SHP77 treated with DMSO at 0.1 percent for 48 hours (cell line): ENCODE measurements around the gene KRT3.

Experiments used
- DNase-seq: peaks from one replicate; lab custom pipeline; 2025; lab: John Stamatoyannopoulos, UW

Gene KRT3

DNA sequence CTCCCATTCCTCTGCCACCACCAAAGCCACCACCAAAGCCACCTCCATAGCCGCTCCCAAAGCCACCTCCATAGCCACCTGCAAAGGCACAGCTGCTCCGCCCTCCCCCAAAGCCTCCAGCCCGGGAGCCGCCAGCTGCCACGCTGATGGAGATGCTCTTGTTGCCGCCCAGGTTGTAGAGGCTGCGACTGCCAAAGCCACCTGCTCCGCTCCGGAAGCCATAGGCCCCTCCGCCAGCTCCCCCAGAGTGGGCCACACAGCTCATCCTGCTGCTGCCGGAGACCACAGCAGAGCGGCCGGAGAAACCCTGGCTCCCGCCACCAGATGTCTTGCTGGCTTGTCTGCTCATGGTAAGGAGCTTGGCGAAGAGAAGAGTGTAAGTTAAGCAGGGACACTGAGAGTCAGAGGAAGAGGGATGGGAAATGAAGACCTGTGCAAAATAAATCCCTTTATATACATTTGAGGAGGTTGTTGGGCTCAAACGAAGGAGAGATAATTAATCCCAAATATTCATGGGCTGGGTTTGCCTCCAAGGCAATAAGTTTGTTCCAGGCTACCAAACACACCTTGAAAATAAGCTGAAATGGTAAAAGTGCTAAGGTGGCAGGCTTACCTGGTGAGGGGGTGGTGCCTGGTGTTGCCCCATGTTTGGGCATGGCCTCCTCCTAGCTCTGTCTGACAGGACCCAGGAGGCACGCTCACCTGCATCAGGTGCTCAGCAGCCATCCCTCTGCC is at the start of gene KRT3:
Gene KRT3 (minus strand): TSS at position 424 of the 735 bp plus-strand sequence. CDS start 75 bp downstream, at position 349.
- peak; percentile 4 for DNase-seq

DNA sequence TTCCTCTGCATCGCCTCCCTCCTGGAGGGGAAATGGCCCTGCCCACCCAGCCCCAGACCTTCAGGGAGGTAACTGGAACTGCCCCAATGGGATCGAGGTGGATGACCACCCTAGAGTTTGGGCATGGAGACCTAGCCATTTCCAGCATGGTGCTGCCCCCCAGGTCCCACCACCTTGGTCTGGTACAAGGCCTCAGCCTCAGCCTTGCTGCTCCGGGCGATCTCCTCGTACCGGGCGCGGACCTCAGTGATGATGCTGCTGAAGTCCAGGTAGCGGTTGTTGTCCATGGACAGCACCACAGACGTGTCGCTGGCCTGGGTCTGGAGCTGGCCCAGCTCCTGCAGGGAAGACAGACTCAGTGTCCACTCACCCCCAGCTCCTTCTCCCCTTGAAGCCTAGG is 48.5 kb upstream of the KRT3 start:
- DNase-seq: no peak

DNA sequence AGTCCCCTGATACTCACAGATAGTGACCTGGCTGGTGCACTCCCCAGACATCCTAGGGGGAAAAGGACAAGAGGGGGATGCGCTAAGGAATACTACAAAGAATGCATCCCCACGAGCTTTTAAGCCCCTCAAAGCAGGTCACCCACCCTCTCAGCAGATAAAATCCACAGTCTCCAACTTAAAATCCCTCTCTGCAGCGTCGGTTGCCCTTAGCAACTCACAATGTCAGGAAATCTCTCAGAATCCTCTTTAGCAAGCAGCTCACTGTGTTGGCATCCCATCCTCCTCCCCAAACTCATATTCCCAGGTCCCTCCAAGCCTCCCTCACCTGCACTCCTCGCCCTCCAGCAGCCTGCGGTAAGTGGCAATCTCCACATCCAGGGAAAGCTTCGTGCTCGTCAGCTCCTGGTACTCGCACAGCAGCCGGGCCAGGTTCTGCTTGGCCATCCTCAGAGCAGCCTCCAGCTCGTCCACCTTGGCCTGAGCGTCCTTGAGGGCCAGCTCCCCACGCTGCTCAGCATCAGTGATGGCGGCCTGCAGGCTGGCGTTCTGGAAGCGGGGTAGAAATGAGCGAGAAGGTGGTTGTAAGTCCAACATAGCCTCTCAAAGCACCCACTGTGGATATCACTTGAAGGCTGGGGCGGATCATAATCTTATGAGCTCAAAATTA is 43.7 kb upstream of the KRT3 start:
- DNase-seq: no peak

DNA sequence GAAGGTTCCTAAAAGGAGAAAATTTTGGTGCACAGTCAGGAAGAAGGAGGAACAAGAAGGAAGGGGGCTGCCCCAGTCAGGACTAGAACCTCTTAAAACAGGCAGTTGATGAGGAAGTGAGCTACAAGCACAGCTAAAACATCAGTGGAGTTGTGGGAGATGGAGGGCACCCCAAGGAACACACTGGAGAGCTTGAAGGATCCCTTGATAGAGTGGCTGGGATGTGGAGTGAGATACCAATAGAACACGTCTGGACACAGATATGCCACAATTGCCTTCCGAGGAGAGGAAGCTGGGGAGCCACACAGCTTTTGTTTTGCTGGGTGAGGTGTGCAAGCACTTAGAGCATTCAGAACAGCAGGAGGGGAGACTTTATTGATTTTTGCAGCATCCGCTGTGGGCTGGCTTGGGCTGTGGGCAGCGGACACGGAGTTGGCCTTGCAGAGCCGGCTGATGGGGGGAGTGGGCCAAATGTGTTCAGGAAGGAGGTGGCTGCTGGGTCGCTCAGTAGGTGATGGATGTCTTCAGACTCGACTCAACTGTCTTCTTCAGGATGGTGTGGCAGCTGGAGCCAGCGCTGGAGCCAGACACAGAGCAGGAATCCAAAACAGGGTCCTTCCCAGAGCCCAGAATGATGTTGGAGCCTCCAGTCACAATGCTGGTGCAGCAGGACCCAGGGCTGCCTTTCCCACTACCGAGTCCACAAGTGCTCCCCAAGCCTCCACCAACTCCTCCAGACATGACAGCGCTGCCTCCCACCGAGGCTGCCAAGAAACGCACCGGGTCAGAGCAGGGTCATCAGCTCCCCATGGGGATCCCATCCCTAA is 42.9 kb upstream of the KRT3 start:
- no peak for DNase-seq

DNA sequence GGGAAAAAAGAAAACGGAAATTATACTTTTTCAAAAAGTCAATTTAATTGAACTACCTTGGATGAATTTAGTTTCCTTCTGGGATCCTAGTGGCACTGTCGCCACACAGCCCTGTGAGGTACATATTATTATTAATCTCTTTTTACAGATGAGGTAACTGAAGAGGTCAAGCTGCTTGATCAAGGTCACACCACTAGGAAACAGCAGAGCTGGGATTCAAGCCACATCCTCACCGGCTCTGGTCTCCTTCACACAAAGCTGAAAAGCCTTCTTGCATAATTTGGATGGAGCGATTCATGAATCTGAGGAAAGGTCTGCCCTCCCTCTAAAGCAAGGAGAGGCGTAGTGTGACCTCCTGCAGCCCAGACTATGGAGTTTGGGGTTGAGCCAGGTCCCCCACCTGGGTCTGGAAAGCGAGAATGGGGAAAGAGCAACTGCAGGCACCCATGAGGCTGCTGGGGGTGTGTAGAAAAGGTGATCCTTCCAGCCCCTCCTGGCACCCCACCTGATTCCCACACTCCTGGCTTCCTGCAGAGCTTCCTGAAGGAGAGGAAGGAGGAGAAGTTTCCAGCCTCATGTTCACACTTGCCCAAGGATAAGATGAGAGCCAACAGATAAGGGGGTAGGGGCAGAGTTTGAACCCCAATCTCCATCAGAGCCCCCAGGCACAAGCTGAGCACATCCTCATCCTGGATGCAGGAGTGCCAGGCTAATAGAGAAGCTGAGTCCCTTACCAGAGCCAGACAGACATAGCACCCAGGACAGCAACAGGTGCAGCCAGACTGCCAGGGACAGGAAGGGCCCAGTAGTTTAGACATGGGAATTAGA is 42.1 kb upstream of the KRT3 start:
- DNase-seq: no peak

DNA sequence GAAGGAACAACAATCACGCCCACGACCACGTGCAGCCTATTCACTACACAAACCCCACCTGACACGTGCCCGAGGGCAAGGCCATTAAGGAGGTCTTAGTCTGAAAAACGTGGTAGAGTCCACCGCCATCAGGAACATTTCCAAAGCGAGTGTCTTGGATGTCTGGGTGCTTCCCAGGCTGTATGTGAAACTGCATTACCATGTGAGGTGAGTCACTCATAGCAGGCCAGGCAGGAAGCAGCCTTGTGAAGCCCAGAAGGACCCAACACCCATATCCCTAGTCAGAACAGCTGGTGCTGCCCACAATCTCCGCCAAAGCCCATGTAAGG is 41.5 kb upstream of the KRT3 start:
- no peak for DNase-seq

DNA sequence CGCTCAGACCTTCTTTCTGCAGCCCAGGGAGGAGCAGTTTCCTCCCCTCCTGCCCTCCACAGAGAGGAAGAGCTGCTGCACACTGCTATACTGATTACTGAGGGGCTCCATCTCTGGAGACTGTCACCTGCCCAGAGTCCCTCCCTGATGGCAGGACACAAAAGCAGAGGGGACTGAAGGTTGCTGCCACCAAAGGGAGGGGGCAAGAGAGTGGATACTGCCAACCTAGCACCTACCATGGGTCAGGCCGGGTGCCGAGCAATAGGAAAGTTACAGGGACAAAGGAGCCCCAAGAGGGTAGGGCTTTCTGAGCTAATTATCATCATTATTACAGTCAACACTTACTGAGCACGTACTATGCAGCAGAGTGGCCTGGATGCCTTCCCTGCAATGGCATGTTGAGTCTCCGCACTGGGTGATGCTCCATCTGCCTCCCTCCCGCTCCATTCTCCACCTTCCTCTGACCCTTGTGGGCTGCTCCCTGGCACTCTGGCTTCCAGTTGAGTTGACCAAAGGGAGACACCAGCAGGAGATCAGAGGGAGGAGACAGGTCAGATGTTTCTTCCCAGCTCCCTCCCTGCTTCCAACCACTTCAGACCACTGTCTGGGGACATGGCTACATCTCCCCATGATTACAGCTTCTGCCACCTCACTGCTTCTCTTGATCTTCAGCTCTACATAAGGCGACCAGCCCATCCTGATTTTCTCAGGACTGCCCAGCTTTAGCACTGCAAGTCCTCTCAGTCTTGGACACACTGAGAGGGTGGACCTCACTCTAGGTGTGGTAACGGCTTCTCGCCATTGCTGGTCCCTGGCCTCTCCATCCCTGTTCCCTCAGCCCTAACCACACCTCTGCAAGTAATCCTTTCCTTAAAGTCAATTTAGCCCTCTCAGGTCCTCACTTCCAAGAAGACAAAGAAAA is 40.8 kb upstream of the KRT3 start:
- DNase-seq: no peak

DNA sequence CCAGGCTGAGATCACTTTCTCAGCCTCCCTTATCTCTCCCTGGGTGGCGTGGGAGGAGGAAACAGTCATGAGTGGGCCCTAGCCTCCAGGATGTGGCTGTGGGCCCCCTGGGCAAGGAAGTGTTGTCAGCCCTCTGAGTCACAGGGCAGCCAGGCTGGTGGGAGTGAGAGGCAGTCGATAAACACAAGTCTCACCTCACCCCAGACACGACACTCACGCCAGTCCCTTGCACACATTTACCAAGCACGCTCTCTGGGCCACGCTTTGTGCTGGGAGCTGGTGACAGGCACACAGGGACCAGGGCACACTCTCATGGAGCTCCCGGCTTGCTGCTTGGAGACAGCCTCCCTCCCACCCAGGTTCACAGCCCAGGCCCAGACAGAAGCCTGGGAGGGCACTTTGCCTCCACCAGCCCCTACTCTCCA is 40.1 kb upstream of the KRT3 start:
- no peak for DNase-seq

DNA sequence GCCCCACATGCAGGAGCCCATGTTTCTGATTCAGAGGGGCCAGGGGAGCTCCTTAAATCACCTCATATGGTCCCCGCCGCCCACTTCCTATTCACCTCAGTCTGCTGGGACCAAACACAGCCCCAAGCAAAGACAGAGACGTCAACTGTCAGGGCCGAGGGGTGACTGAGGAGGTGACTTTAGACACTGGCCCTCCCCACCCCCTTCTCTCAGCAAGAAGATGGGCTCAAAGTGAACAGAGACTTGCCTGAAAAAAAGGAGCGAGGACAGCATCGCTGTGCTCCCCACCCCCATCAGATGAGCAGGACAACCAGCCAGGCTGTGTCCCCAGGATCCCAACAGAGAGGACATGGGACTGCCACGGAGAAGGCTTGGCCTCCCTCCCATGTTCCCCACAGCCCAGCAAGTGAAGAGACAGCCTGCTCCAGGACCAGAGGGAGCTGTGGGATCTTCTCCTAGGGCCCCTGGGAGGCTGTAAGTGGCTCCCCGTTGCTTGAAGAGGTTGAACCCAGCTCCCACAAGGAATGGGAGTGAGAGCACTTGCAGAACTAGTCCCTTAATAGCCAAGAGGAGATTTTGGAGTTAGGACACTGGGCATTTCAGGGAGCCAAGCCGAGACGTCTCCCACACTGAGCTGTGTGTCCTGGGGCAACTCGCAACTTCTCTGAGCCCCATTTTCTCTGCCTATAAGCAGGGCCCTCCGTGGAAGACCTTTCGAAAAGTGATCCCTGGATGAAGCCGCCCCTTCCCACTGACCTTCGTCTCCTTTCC is 39.5 kb upstream of the KRT3 start:
- DNase-seq: no peak

DNA sequence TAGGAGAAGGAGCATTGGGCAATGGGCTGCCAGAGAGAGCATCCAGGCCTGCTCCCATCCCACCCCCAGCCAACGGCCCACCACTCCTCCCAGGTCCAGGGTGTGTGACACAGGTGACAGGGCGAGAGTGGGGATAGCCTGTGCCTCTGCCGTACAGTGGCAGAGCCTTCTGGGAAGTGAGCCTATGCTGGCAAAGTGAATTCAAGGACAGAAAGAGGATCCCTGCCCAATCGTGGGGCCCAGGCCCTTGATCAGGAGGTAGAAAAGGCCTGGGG is 38.7 kb upstream of the KRT3 start:
- no peak for DNase-seq

DNA sequence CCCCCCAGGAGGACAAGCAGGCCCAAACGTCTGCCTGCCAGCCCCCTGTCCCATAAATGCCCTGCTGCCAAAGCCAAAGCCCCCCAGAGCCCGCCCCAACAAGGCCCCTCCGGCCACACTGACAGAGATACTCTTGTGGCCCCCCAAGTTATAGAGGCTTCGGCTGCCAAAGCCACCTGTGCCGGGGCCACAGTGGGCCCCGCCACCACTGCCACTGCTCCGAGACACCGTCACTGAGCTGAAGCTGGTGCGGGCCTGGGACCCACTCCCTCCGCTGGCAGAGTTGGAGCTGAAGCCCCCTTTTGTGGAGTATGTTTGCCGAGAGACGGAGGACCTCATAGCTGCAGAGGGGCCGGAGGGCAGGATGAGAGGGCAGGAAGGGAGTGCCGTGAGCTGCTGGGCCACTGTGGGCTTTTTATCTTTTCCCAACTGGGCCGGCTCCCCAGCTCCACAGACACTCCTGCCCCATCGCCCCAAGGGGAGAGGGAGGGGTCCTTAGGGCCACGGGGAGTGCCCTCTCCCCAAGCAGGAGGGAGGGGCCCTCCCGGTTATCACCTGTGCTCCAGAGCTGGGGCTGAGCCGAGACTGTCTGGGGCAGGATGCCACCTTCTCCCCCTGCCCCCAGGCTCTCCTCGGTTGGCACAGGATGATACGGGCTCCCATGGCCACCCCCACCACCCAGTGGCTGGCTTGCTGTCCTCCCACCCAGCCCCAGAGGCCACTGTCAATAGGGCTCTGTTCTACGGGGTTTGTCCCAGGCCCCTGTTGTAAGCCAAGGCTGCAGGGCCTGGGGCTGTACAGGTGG is 38.2 kb upstream of the KRT3 start, which contains the start of gene KRT79:
Gene KRT79 (minus strand): TSS at position 390 of the 805 bp plus-strand sequence. CDS start 51 bp downstream, at position 339.
- DNase-seq: no peak

DNA sequence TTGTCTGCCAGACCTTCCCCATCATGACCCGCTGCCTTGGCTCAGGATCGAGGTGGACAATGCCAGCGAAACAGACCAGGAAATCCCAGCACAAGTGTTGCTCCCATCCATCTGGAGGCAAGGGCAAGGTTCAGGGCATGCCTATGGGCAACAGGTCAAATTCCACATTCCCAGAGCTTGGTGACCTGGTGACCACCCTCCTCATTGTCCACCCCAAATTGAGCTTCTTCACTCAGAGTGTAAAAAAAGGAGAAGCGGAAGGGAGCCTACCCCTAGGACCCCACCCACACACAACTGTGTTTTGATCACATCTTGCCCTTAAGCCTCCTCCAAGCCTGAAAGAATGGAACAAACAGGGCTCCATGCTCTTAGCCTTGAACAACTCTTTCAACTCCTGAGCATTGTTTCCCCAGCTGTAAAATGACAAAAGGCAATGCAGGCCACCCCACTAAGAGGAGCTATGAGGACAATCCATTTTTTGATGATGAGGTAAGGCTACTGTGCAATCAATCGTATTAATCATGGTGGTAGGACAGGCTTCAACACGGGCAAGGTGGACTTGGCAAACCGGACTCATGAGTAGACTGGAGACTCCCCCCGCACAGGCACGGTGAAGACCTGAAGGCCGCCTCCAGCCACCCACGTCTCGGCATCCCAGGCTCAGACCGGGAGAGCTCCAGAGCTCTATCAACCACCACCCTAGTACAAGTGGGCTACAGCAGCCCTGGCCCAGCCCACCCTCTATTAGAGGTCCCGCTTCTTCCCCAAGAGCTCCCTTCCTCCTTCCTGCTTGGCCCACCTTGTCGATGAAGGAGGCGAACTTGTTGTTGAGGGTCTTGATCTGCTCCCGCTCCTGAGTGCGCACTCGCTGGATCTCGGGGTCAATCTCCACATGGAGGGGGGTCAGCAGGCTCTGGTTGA is 37.3 kb upstream of the KRT3 start:
- DNase-seq: no peak

DNA sequence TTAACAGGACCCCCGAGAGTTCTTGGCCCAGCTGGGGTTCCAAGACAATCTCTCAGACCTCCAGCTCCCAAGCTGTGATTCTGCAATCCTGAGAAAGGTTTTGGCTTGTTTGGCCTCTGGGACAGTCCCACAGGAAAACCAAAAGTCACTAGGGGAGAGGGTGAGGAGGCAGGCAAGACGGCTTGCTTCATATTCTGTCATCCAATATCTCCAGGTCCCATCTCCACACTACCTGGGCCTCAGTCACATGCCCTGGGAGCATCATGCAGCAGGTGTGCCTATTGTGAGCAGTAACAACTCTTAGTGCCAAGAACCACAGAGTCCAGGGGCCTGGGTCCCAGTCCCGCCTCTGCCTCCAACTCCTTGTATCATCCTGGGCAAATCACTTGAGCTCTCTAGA is 36.5 kb upstream of the KRT3 start:
- no peak for DNase-seq

DNA sequence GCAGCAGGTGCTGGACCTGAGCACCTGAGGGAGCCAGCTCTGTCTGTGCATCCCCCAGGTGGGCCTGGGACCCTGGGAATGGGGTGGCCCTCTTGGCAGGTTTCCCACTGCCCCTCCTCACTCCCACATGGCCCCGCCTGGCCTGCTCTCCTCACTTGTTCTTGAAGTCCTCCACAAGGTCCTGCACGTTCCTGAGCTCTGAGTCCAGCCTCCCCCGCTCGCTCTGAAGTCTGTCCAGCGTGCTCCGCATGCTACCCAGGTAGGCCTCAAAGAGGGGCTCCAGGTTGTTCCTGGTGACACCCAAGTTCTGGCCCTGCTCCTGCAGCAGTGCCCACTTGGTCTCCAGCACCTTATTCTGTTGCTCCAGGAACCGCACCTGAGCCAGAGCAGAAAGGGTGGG is 35.3 kb upstream of the KRT3 start:
- DNase-seq: no peak

DNA sequence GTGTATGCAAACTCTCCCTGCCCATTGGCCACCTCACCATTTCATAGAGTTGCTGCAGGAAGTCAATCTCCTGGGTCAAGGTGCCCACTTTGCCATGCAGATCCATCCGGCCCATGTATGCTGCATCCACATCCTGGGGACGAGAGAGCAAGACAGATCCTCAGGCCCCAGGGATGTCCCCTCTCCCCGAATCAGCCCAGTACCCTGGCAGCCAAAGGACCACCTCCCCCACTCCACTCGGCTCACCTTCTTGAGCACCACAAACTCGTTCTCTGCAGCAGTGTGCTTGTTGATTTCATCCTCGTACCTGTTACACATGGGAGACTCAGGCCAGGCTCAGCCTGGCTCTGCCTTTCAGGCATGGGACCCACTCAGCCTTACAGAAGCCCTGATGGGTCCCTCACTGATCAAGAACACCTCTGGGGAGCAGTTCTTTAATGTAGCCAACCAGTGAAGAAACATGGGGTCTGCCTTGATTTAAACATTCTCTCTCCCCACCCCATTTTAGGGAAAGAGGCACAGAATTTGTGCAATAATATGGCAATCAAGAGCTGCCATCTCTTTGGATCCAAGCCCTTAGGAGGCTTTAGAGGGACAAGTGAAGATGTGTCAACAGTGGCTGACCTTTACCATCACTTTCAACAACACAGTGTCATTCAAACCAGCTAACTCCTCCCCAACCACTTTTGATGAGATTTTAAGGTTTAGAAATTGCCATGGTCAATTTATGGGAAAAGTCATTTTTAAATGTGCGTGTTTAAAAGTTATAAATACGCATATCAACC is 34.3 kb upstream of the KRT3 start:
- no peak for DNase-seq

DNA sequence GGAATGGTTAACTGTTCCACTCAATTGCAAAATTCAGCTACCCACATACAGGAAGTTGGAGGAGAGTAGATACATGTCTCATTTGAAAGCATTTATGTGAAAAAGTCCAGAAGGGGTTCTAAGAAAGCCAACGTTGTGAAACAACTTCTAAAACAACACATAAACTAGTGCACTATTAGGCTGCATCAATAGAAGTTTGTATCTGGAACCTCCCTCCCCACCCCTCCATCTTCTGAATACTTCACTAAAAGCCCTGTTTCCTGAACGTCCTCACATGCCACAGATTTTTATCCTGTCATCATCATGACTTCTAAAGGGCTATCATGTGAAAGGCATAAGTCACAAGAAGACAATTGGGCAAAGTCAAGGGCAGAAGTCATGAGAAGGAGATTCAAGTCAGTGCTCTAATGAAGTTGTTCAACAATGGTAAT is 32.7 kb upstream of the KRT3 start:
- no peak for DNase-seq

DNA sequence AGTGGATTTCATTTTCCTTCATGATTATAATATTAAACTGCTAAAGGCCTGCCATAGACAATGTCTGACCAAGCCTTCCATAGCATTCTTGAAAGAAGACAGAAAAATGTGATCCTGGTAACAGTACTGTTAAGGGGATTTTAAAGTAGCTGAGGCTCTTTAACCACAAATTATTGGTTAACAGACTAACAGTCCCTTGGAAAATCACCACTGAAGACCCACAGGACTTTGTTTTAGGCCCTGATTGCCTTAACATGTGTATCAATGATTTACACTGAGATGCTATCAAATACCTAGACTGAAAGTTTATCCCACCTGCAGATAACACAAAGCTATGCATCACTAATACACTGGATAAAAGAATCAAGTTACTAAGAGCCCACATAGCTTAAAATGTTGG is 32.2 kb upstream of the KRT3 start:
- DNase-seq: no peak
